Transverse colon (tissue), 4 donors: ENCODE results near the gene LYVE1. TPM values are rescaled to one million over a fixed set of nuclear protein-coding genes. Genes with fewer than 3 reads are reported as not detected.

Experiments used
- DNase-seq: peaks from one replicate; pipeline ENCODE4 v3.0.0-alpha.2; 2019
- H3K27ac ChIP-seq, 4 donors: fragments of 200-600 bp; sonication (generic); 2 replicates each; pipeline ENCODE4 v1.5.1; 2016 to 2018; ENCODE audit warnings: inconsistent platforms in 4 of 4
- H3K27me3 ChIP-seq: fragments of 200-600 bp; sonication (generic); 2 replicates; pipeline ENCODE4 v1.5.1; 2017; ENCODE audit warnings: inconsistent platforms
- H3K36me3 ChIP-seq, 4 donors: fragments of 200-600 bp; sonication (generic); 2 replicates each; pipeline ENCODE4 v1.5.1; 2017 to 2019; ENCODE audit warnings: inconsistent platforms in 4 of 4
- H3K4me1 ChIP-seq, 4 donors: fragments of 200-600 bp; sonication (generic); 2 replicates each; pipeline ENCODE4 v1.5.1; 2017 to 2020; ENCODE audit warnings: inconsistent platforms in 4 of 4
- H3K4me3 ChIP-seq, 4 donors: fragments of 200-600 bp; sonication (generic); 1 replicate in 1 of 4; 2 replicates in 3 of 4; pipeline versions ENCODE4 v1.5.1 to v1.6.1; 2017 to 2019; ENCODE audit warnings: inconsistent platforms in 4 of 4
- H3K9me3 ChIP-seq, 2 donors: fragments of 200-600 bp; sonication (generic); 2 replicates each; pipeline ENCODE4 v1.5.1; 2017 to 2019; ENCODE audit warnings: inconsistent platforms in 2 of 2
- CTCF ChIP-seq, 5 experiments: fragments of 200-600 bp in 3 of 5; fragments of 450-650 bp in 2 of 5; sonication (generic) in 3 of 5; IDR thresholded peaks; 1 replicate in 2 of 5; 2 replicates in 3 of 5; pipeline ENCODE4 v1.5.1; 2016 to 2017; ENCODE audit warnings: antibody characterized with exemption in 5 of 5, inconsistent platforms in 3 of 5, mild to moderate bottlenecking in 2 of 5, moderate library complexity in 1 of 5
- EP300 ChIP-seq: sonication (generic); formaldehyde crosslinking; IDR thresholded peaks from one replicate; pipeline ENCODE4 v1.6.1; 2017; ENCODE audit warnings: antibody characterized with exemption, low read depth
- POLR2A ChIP-seq: fragments of 450-650 bp; IDR thresholded peaks from one replicate; pipeline ENCODE4 v1.6.1; 2016; ENCODE audit warnings: antibody characterized with exemption, mild to moderate bottlenecking, moderate library complexity
- POLR2AphosphoS5 ChIP-seq, 3 donors: sonication (generic); formaldehyde crosslinking; IDR thresholded peaks; one replicate each; pipeline ENCODE4 v1.6.1; 2016; ENCODE audit warnings: antibody characterized with exemption in 3 of 3
- WGBS, 2 donors: methylation state at CpG; one replicate each; pipeline ENCODE4 v1.1.5; 2018; ENCODE audit warnings: low coverage in 1 of 2; 5-methylcytosine and 5-hydroxymethylcytosine counted together
- in situ Hi-C, 4 donors: fragments of 200-750 bp; cut with MboI; loops; one replicate each; pipeline versions ENCODE4 v1.15.0 to v1.15.1; 2017; ENCODE audit warnings: low sequenced_read_pairs in 3 of 4, low pct_ligation_motif_present in 1 of 4, low pct_unique_long_range_greater_than_20kb in 1 of 4
- intact Hi-C: fragments of 100-400 bp; cut with DNase I; formaldehyde crosslinking; loops from one replicate; pipeline ENCODE4 v1.15.1; 2023; ENCODE audit warnings: low total_unique reads
- total RNA-seq, 4 donors: library from RNA; depleted of rRNA; stranded (reverse); fragments of >200 nt; gene quantifications; one replicate each; pipeline ENCODE4 v1.1.0, GENCODE V29; 2016

The LYVE1 gene
- total RNA-seq, 4 donors from 2014 or later = 8.2 to 41.6 (median 31.7) TPM

GRCh38 chr11:10587388-10587787 is 18.9 kb upstream of the LYVE1 start:
- H3K27me3 ChIP-seq = no peaks in the 10 kb centered on the region
- no peaks in the 10 kb centered on the region for H3K9me3 ChIP-seq
- no peak for DNase-seq
- peaks cover 0 to 15% (median 6%) of the 10 kb centered on the region in 4 donors for H3K4me1 ChIP-seq
- TF ChIP-seq CTCF (IDR thresholded peaks at IDR 0.05) = no peak
- no peak for TF ChIP-seq POLR2A
- no peak for TF ChIP-seq POLR2AphosphoS5 (IDR thresholded peaks at IDR 0.05)
- TF ChIP-seq EP300 = no peak
- WGBS, 2 donors = 88 to 95% methylated on average over 6 to 7 of the region's 7 CpGs
- intact Hi-C loops = no loop called here
- peak overlapping the region; percentile 17 to 54 (median 42) for H3K27ac ChIP-seq
- H3K4me3 ChIP-seq = no peak overlapping the region
- H3K36me3 ChIP-seq = no peaks in the 10 kb centered on the region
- in situ Hi-C loops = no loop called here

GRCh38 chr11:10584071-10584501 is 15.6 kb upstream of the LYVE1 start:
- peaks cover 0 to 35% (median 6%) of the 10 kb centered on the region in 4 donors for H3K4me1 ChIP-seq
- TF ChIP-seq POLR2AphosphoS5 (IDR thresholded peaks at IDR 0.05) (no peak), CTCF (IDR thresholded peaks at IDR 0.05) (no peak), EP300 (no peak), POLR2A (no peak)
- H3K9me3 ChIP-seq = no peaks in the 10 kb centered on the region
- DNase-seq = no peak
- 38 to 42% methylated on average over 3 of the region's 3 CpGs for WGBS, 2 donors
- H3K27me3 ChIP-seq = no peaks in the 10 kb centered on the region
- H3K4me3 ChIP-seq = no peak overlapping the region
- H3K27ac ChIP-seq = peak overlapping the region; percentile 11 to 36 (median 20)
- in situ Hi-C loops = no loop called here
- intact Hi-C loops = no loop called here
- no peaks in the 10 kb centered on the region for H3K36me3 ChIP-seq

GRCh38 chr11:10581481-10582019 is 13.1 kb upstream of the LYVE1 start:
- no peaks in the 10 kb centered on the region for H3K9me3 ChIP-seq
- 40 to 71% methylated on average over 1 to 4 of the region's 4 CpGs for WGBS, 2 donors
- TF ChIP-seq POLR2A (no peak), POLR2AphosphoS5 (IDR thresholded peaks at IDR 0.05) (no peak), CTCF (IDR thresholded peaks at IDR 0.05) (no peak), EP300 (no peak)
- no peak overlapping the region for H3K4me3 ChIP-seq
- peaks cover 0 to 33% (median 4%) of the 10 kb centered on the region in 4 donors for H3K4me1 ChIP-seq
- peak; percentile 13 for DNase-seq
- H3K27me3 ChIP-seq = no peaks in the 10 kb centered on the region
- in situ Hi-C loops (no loop called here), intact Hi-C loops (no loop called here)
- H3K36me3 ChIP-seq = no peaks in the 10 kb centered on the region
- H3K27ac ChIP-seq = peak overlapping the region; percentile 18 to 39 (median 29)

GRCh38 chr11:10580623-10581022 is 12.2 kb upstream of the LYVE1 start:
- intact Hi-C loops (no loop called here), in situ Hi-C loops (no loop called here)
- DNase-seq = no peak
- no peaks in the 10 kb centered on the region for H3K36me3 ChIP-seq
- TF ChIP-seq POLR2AphosphoS5 (IDR thresholded peaks at IDR 0.05) (no peak), EP300 (no peak), POLR2A (no peak), CTCF (IDR thresholded peaks at IDR 0.05) (no peak)
- WGBS, 2 donors = 57 to 75% methylated on average over 2 to 4 of the region's 4 CpGs
- H3K4me1 ChIP-seq = peaks cover 0 to 29% (median 0%) of the 10 kb centered on the region in 4 donors
- no peaks in the 10 kb centered on the region for H3K27me3 ChIP-seq
- H3K27ac ChIP-seq = peak overlapping the region; percentile 24 to 39 (median 29)
- H3K4me3 ChIP-seq = no peak overlapping the region
- H3K9me3 ChIP-seq = no peaks in the 10 kb centered on the region
